ENCODE data around the gene GRHL1. TPM values are rescaled to one million over a fixed set of nuclear protein-coding genes. Genes with fewer than 3 reads are reported as not detected.
A peak's percentile ranks its signal among the peaks of the same experiment; 100 is the strongest.

Gene GRHL1
- total RNA-seq, 1 experiment from 2014 or later: 2.5 TPM

DNA sequence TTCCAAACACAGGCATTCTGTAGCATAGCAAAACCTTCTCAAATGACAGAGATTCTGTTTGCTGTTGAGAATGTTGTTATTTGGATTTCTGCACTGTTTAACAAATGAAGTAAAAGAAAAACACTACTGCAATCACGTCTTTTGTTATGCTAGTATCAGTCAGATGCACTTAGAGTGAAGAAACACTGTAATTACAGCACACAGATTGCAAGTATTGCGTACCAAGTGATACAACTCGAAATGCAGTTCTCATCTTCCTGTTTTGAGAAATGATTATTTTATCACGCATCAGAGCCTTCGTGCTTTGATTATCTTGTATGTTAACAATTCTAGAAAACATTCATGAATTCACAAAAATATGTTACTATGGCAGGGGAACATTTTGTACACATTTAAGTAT is 50.1 kb downstream of the GRHL1 start:
- Mint-ChIP-seq H3K27ac (0 out of 7 replicates have a peak overlapping the region, but pooled peaks of 1 of the 3 experiments have one; percentile 14), H3K4me3 (no peak overlapping the region), H3K4me1 (peaks cover 6 to 15% of the 10 kb centered on the region in 2 experiments), H3K36me3 (ENCODE audit: insufficient read depth in 1 of 3, low read depth in 3 of 3) (no peaks in the 10 kb centered on the region), H3K9me3 (no peaks in the 10 kb centered on the region), H3K27me3 (ENCODE audit: low read depth) (no peaks in the 10 kb centered on the region)
- Histone ChIP-seq H2BK5ac (ENCODE audit: insufficient read length, low read length) (no peak overlapping the region), H4K5ac (ENCODE audit: insufficient read length, low read depth, low read length) (no peak overlapping the region), H4K8ac (replicated peaks; ENCODE audit: insufficient read length, low read depth, low read length) (no peak overlapping the region), H3K9me3 (ENCODE audit: control insufficient read depth, low read depth, low read length) (no peaks in the 10 kb centered on the region), H3K79me2 (ENCODE audit: insufficient read depth, low read length) (no peaks in the 10 kb centered on the region), H3K27me3 (ENCODE audit: insufficient read depth, low read length) (no peaks in the 10 kb centered on the region), H3K27ac (ENCODE audit: insufficient read length, low read depth, low read length) (no peak overlapping the region), H3K4ac (ENCODE audit: low read depth, low read length) (no peak overlapping the region), H2BK12ac (ENCODE audit: insufficient read length, low read depth, low read length) (no peak overlapping the region), H4K20me1 (ENCODE audit: control insufficient read depth, insufficient read depth, insufficient read length) (no peaks in the 10 kb centered on the region), H4K91ac (ENCODE audit: insufficient read length, low read depth, low read length) (no peak overlapping the region), H2BK20ac (ENCODE audit: low read depth, low read length, poor library complexity, severe bottlenecking) (no peak overlapping the region), H2AK5ac (ENCODE audit: insufficient read length, low read length) (no peak overlapping the region), H2BK120ac (ENCODE audit: low read depth, low read length, poor library complexity, severe bottlenecking) (no peak overlapping the region), H3K18ac (ENCODE audit: insufficient read length, low read depth, low read length) (no peak overlapping the region), H3K23ac (ENCODE audit: insufficient read length, low read depth, low read length) (no peak overlapping the region), H3K4me2 (ENCODE audit: insufficient read depth, insufficient read length, low read length) (peak overlapping the region; percentile 37), H2AFZ (ENCODE audit: low read length) (no peak overlapping the region), H3K14ac (ENCODE audit: insufficient read depth, low read length) (no peak overlapping the region), H3K9ac (ENCODE audit: extremely low read depth, insufficient read length, low read length) (peak overlapping the region; percentile 29), H3K4me1 (ENCODE audit: insufficient read depth, low read length) (no peaks in the 10 kb centered on the region; the same call in 1 of the 2 replicates), H3K23me2 (ENCODE audit: insufficient read length, low read depth, low read length, poor library complexity, severe bottlenecking) (no peaks in the 10 kb centered on the region), H2BK15ac (ENCODE audit: low read depth, low read length) (no peak overlapping the region), H3K79me1 (ENCODE audit: insufficient read depth, low read depth, low read length, poor library complexity, severe bottlenecking) (no peaks in the 10 kb centered on the region), H3T11ph (ENCODE audit: low read length) (no peak overlapping the region), H3K56ac (ENCODE audit: insufficient read length, low read depth, low read length) (no peak overlapping the region)
- TF ChIP-seq, protein P1, sequence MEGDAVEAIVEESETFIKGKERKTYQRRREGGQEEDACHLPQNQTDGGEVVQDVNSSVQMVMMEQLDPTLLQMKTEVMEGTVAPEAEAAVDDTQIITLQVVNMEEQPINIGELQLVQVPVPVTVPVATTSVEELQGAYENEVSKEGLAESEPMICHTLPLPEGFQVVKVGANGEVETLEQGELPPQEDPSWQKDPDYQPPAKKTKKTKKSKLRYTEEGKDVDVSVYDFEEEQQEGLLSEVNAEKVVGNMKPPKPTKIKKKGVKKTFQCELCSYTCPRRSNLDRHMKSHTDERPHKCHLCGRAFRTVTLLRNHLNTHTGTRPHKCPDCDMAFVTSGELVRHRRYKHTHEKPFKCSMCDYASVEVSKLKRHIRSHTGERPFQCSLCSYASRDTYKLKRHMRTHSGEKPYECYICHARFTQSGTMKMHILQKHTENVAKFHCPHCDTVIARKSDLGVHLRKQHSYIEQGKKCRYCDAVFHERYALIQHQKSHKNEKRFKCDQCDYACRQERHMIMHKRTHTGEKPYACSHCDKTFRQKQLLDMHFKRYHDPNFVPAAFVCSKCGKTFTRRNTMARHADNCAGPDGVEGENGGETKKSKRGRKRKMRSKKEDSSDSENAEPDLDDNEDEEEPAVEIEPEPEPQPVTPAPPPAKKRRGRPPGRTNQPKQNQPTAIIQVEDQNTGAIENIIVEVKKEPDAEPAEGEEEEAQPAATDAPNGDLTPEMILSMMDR (conservative IDR thresholded peaks at IDR 0.05): no peak
- DNase-seq: no peak
- no CpG with 5 or more reads among the region's 5 CpGs for WGBS (ENCODE audit: extremely low coverage, insufficient read length, low lambda C conversion rate)
